SK-N-SH (cell line): Measurements from ENCODE around the gene MRPS2.

Experiments
- EP300 ChIP-seq, 2 experiments: IDR thresholded peaks; 2 replicates each; pipeline versions ENCODE4 v1.4.0 to v1.6.1; 2012; ENCODE audit warnings: borderline replicate concordance in 1 of 2, low read depth in 1 of 2, low read length in 1 of 2
- EZH2phosphoT487 ChIP-seq: fragments of 200-600 bp; sonication (generic); IDR thresholded peaks from 2 replicates; pipeline ENCODE4 v1.6.1; 2017; ENCODE audit warnings: low read depth, mixed run types, mild to moderate bottlenecking, antibody characterized with exemption, moderate library complexity, borderline replicate concordance
- FOXJ3 ChIP-seq: sonication (generic); formaldehyde crosslinking; IDR thresholded peaks from 2 replicates; pipeline ENCODE4 v1.5.1; 2020; ENCODE audit warnings: mild to moderate bottlenecking, missing genetic modification reagents
- GATA2 ChIP-seq: sonication (generic); formaldehyde crosslinking; IDR thresholded peaks from 2 replicates; pipeline ENCODE4 v1.5.0; 2020; ENCODE audit warnings: mild to moderate bottlenecking, missing genetic modification reagents
- NFIC ChIP-seq: IDR thresholded peaks from 2 replicates; pipeline ENCODE4 v1.4.0; 2012; ENCODE audit warnings: borderline replicate concordance
- POLR2AphosphoS5 ChIP-seq: IDR thresholded peaks from 2 replicates; pipeline ENCODE4 v1.6.1; 2012; ENCODE audit warnings: low read depth, low read length
- RAD21 ChIP-seq: IDR thresholded peaks from 2 replicates; pipeline ENCODE4 v1.6.1; 2012; ENCODE audit warnings: mild to moderate bottlenecking, low read length
- RCOR1 ChIP-seq: fragments of 150-350 bp; IDR thresholded peaks from 2 replicates; pipeline ENCODE4 v1.6.1; 2017; ENCODE audit warnings: antibody characterized with exemption, low read length
- TEAD4 ChIP-seq: IDR thresholded peaks from 2 replicates; pipeline ENCODE4 v1.4.0; 2012; ENCODE audit warnings: mild to moderate bottlenecking, borderline replicate concordance; ENCODE audit not compliant: insufficient read depth
- TF ChIP-seq, protein P1 (sequence below): fragments of 200-600 bp; sonication (generic); IDR thresholded peaks from 2 replicates; pipeline ENCODE4 v1.6.1; 2017; ENCODE audit warnings: antibody characterized with exemption, mild to moderate bottlenecking, moderate library complexity
- TF ChIP-seq, protein P2 (sequence below): fragments of 150-350 bp; IDR thresholded peaks from 2 replicates; pipeline ENCODE4 v1.6.1; 2017; ENCODE audit warnings: antibody characterized with exemption, low read length, low read depth, borderline replicate concordance
- TF ChIP-seq, protein P3 (sequence below): IDR thresholded peaks from 2 replicates; pipeline ENCODE4 v1.6.1; 2012; ENCODE audit warnings: mild to moderate bottlenecking, low read depth, low read length, moderate library complexity
- TF ChIP-seq, protein P4 (sequence below): fragments of 150-350 bp; IDR thresholded peaks from 2 replicates; pipeline ENCODE4 v1.6.1; 2016; ENCODE audit warnings: mild to moderate bottlenecking, low read depth, low read length
- TF ChIP-seq, protein P5 (sequence below): IDR thresholded peaks from 2 replicates; pipeline ENCODE4 v1.4.0; 2012; ENCODE audit warnings: low read depth, borderline replicate concordance

DNA sequence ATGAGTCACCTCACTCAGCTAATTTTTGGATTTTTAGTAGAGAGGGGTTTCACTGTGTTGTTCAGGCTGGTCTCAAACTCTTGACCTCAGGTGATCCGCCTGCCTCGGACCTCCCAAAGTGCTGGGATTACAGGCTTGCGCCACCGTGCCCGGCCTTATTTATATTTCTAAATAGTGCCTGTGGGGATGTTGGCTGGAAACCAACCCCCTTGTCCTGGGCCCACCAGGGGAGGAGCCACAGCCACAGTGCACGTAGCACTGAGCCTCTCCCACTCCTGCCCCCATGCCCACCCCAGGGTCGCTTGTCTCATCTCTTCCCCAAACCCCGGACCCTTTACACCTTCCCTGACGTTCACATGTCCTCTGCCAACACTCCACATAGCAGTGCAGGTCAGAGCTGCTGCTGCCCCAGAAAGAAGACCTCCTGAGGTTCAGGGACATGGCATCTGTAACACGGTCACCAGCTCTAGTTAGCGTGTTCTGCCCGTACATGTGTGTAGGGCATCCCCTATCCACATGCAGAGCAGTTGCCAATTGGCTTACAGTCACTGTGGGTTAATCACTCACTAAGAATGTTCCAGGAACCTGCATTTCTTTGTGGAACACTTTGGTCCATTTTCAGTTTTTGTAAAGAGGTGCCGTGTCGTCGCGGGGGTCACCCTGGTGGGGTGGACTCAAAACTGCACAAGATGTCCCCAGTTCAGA is 10.2 kb upstream of the MRPS2 start:
- TF ChIP-seq EP300 (IDR thresholded peaks at IDR 0.05; ENCODE audit: borderline replicate concordance in 1 of 2, low read depth in 1 of 2, low read length in 1 of 2) (no peak), EZH2phosphoT487 (no peak), POLR2AphosphoS5 (no peak), RCOR1 (no peak), RAD21 (no peak), TEAD4 (no peak), NFIC (no peak), FOXJ3 (no peak), GATA2 (CRISPR knock-in tag) (no peak)
- TF ChIP-seq, protein P1, sequence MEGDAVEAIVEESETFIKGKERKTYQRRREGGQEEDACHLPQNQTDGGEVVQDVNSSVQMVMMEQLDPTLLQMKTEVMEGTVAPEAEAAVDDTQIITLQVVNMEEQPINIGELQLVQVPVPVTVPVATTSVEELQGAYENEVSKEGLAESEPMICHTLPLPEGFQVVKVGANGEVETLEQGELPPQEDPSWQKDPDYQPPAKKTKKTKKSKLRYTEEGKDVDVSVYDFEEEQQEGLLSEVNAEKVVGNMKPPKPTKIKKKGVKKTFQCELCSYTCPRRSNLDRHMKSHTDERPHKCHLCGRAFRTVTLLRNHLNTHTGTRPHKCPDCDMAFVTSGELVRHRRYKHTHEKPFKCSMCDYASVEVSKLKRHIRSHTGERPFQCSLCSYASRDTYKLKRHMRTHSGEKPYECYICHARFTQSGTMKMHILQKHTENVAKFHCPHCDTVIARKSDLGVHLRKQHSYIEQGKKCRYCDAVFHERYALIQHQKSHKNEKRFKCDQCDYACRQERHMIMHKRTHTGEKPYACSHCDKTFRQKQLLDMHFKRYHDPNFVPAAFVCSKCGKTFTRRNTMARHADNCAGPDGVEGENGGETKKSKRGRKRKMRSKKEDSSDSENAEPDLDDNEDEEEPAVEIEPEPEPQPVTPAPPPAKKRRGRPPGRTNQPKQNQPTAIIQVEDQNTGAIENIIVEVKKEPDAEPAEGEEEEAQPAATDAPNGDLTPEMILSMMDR: no peak
- TF ChIP-seq, protein P2, sequence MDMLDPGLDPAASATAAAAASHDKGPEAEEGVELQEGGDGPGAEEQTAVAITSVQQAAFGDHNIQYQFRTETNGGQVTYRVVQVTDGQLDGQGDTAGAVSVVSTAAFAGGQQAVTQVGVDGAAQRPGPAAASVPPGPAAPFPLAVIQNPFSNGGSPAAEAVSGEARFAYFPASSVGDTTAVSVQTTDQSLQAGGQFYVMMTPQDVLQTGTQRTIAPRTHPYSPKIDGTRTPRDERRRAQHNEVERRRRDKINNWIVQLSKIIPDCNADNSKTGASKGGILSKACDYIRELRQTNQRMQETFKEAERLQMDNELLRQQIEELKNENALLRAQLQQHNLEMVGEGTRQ: no peak
- TF ChIP-seq, protein P3, sequence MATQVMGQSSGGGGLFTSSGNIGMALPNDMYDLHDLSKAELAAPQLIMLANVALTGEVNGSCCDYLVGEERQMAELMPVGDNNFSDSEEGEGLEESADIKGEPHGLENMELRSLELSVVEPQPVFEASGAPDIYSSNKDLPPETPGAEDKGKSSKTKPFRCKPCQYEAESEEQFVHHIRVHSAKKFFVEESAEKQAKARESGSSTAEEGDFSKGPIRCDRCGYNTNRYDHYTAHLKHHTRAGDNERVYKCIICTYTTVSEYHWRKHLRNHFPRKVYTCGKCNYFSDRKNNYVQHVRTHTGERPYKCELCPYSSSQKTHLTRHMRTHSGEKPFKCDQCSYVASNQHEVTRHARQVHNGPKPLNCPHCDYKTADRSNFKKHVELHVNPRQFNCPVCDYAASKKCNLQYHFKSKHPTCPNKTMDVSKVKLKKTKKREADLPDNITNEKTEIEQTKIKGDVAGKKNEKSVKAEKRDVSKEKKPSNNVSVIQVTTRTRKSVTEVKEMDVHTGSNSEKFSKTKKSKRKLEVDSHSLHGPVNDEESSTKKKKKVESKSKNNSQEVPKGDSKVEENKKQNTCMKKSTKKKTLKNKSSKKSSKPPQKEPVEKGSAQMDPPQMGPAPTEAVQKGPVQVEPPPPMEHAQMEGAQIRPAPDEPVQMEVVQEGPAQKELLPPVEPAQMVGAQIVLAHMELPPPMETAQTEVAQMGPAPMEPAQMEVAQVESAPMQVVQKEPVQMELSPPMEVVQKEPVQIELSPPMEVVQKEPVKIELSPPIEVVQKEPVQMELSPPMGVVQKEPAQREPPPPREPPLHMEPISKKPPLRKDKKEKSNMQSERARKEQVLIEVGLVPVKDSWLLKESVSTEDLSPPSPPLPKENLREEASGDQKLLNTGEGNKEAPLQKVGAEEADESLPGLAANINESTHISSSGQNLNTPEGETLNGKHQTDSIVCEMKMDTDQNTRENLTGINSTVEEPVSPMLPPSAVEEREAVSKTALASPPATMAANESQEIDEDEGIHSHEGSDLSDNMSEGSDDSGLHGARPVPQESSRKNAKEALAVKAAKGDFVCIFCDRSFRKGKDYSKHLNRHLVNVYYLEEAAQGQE: no peak
- TF ChIP-seq, protein P4, sequence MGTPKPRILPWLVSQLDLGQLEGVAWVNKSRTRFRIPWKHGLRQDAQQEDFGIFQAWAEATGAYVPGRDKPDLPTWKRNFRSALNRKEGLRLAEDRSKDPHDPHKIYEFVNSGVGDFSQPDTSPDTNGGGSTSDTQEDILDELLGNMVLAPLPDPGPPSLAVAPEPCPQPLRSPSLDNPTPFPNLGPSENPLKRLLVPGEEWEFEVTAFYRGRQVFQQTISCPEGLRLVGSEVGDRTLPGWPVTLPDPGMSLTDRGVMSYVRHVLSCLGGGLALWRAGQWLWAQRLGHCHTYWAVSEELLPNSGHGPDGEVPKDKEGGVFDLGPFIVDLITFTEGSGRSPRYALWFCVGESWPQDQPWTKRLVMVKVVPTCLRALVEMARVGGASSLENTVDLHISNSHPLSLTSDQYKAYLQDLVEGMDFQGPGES: no peak
- TF ChIP-seq, protein P5, sequence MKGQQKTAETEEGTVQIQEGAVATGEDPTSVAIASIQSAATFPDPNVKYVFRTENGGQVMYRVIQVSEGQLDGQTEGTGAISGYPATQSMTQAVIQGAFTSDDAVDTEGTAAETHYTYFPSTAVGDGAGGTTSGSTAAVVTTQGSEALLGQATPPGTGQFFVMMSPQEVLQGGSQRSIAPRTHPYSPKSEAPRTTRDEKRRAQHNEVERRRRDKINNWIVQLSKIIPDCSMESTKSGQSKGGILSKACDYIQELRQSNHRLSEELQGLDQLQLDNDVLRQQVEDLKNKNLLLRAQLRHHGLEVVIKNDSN: no peak
